Glomerular endothelial cell (primary cell): ENCODE measurements around the gene TMEM164. TPM values are rescaled to one million over a fixed set of nuclear protein-coding genes. Genes with fewer than 3 reads are reported as not detected.

ENCODE experiments used
- DNase-seq: peaks from one replicate; pipeline ENCODE4 v3.0.0-alpha.2; 2011; ENCODE audit warnings: low read depth, low spot score; ENCODE audit errors: extremely low read depth
- total RNA-seq: library from RNA; depleted of rRNA; stranded (reverse); fragments of >200 nt; gene quantifications from 2 replicates; pipeline ENCODE4 v1.2.3, GENCODE V29; 2015

TMEM164 gene
- total RNA-seq, 1 donor from 2014 or later = 11.0 TPM

DNA sequence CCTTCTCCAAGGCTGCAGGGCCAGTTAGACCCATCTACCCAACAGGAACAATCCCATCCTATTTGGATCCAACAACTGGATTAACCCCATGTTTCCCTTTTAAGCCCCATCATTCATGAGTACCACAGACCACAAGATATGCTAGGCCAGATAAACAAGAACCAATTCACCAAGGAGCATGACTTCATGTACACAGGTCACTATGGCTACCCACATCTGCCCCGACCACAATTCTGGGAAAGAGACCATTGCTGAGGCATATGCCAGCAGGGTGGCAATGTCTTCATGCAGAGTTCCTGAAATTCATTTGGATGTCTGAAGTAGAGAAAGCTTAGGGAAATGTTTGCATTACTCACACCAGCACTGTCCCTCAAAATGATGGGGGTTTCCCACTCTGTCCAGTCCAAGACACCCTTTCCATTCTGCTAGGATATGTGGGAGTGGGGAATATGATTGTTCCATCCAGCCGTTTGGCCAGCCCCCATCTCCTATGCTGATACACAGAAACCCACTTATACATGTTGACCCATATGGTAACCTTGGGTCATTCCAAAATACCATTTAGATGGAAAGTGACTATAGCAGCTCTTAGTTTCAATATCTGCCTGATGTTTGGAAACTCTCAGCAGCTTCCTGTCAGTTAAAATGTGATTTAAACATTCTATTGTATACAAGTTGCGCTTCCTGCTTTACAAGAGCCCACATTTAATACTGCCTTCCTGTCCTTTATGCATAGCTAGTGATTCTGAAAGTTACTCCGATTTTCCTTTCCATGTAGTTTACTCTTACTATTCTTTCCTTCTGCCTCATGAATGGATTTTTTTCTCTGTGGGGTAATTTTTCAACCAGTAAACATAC, 186.0 kb downstream of the TMEM164 start:
- DNase-seq = no peak

DNA sequence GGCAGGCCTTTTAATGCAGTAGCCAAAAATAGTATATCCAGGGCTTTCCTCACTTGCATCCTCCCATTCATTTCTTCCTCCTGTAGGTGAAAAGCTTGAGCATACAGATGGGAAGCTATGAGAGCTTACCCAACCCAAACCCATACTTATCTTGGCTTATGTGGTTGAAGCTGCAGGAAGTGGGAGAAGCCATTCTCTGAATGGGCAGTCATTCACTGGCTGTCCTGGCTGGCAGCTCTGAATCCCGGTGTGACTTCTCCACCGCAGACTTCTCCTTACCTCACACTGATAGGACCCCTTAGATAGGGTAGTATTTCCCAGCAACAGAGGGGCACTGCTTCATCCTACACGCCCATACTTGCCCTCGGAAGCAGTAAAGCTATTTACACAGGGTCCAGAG, 189.6 kb downstream of the TMEM164 start:
- no peak for DNase-seq

GRCh38 chrX:110194977-110195376, 192.1 kb downstream of the TMEM164 start:
- DNase-seq = no peak

DNA sequence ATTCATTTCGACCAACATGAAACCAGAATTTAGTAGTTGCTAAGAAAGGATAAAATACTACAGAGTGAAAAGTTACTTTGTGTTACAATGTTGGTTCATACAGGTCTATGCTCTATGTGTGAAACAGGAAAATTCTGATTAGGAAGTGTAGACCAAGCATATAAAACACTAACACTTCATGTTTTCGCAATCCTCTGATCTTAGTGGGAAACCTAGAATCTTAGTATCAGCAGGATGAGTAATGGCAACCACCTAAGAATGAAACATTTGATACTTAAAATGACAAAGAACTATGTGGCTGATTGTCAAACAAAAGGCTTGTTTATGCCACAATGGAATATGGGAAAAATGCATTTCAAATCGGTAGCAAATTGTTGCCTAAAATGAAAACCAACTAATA, 198.9 kb downstream of the TMEM164 start:
- DNase-seq = no peak

- DNase-seq = no peak
Measured at GRCh38 chrX:110204986-110205385, 202.1 kb downstream of the TMEM164 start.

DNA sequence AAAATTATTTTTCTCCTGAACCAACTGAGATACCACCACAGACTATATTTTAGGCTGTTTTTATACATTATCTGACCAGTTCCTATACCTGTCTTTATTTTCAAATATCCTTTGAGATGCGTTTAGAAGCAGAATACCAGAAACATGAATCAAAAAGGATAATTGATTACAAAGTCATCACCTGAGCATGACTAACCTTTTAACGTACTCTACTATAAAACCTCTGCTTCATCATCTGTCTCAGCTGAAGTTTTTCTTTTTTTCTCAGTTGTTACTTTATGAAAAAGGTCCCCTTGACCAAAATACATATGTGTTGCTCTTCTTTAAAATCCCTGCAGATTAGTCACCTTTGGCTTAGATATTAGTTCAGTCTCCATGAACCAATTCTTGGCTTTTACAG, 205.2 kb downstream of the TMEM164 start:
- DNase-seq = no peak

- peak; percentile 33 for DNase-seq
Measured at GRCh38 chrX:110210417-110211139, 207.7 kb downstream of the TMEM164 start.

GRCh38 chrX:110211340-110211739, 208.4 kb downstream of the TMEM164 start:
- no peak for DNase-seq

- no peak for DNase-seq
Measured at GRCh38 chrX:110212299-110212698, 209.4 kb downstream of the TMEM164 start.

DNA sequence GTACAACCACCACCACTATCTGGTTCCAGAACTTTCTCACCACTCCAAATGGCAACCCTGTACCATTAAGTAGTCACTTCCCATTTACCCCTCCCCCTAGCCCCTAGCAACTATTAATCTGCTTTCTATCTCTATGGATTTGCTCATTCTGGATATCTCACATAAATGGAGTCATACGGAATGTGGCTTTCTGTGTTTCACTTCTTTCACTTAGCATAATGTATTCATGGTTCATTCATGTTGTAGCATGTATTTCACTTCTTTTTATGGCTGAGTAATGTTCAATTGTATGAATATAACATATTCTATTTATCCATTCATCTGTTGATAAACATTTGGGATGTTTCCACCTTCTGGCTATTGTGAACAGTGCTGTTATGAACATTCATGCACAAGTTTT, 210.3 kb downstream of the TMEM164 start:
- no peak for DNase-seq

GRCh38 chrX:110214684-110215083, 211.8 kb downstream of the TMEM164 start:
- no peak for DNase-seq

DNA sequence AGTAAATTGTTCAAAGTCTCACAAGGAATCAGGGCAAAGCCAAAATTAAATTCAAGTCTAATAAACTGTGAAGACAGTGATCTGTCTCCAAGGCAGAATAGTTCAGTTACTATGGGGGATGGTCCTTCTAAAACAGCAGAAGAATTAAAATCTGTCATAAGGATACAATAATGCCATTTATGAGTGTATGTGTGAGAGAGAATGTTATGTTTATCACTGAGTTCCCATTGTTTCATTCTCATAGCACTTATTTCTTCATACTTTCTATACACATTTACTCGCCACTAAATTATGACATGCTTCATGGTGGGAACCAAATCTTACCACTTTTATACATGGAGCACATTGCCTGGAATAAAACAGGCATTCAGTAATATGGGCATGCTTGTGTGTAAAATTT, 212.5 kb downstream of the TMEM164 start:
- no peak for DNase-seq

DNA sequence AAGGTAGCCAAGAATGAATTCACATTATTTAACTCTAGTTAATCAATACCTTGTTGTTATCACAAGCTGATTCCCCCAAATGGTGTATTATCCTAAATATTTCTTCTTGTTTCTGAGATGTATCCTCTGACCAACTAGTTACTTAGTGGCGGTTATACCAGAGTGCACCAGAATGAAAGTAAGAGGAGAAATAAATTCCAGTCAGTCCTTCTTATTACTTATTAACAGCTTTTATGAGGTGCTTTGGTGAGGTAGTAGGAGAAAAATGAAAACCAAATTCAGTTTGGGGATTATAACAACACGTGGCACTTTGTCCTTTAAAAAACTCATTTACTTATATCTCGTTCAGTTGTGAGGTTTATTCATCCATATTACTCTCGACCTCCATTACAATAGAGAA, 213.1 kb downstream of the TMEM164 start:
- DNase-seq = no peak

DNA sequence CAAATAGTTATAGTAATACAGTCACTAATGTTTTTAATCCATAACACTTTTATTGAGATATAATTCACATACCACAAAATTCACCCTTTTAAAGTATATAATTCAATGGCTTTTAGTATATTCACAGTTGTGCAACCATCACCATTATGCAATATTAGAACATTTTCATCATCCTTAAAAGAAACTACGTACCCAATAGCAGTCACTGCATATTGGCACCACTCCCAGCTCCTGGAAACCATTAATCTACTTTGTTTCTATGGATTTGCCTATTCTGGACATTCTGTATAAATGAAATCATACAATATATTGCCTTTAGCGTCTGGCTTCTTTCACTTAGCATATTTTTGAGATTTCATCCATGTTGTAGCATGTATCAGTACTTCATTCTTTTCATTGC, 215.7 kb downstream of the TMEM164 start:
- DNase-seq = no peak

DNA sequence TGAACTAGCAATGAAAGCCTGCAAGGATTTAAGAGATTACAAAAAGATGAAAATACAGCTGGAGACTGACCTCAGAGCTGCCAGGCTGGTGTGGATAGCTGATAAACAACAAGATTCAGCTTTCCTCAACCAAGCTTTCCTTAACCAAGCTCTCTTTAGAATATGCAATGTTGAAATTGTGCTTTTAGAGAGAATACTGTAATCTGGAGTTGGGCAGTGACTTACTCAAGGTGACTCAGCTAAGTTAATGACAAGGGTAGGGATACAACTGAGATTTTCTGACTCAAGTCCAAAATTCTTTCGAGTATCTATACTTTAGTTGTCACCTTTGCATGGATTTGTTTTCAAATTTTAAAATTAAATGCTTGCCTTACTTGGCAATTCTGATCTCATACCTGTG, 217.0 kb downstream of the TMEM164 start:
- DNase-seq = no peak

- DNase-seq = no peak
Measured at GRCh38 chrX:110222497-110223257, 219.8 kb downstream of the TMEM164 start.

GRCh38 chrX:110224926-110225617, 222.2 kb downstream of the TMEM164 start:
- no peak for DNase-seq

- no peak for DNase-seq
Measured at GRCh38 chrX:110226931-110227330, 224.0 kb downstream of the TMEM164 start.
